Hepatocyte (in vitro differentiated cells): ENCODE measurements around the gene DENND2D.

Source experiments
- CTCF ChIP-seq: fragments of 200-600 bp; sonication (generic); IDR thresholded peaks from 2 replicates; pipeline ENCODE4 v1.5.1; 2016; ENCODE audit warnings: antibody characterized with exemption, mild to moderate bottlenecking; ENCODE audit not compliant: poor library complexity
- EZH2 ChIP-seq: fragments of 200-600 bp; sonication (generic); IDR thresholded peaks from 2 replicates; pipeline ENCODE4 v1.6.1; 2016; ENCODE audit warnings: antibody characterized with exemption, mild to moderate bottlenecking, borderline replicate concordance
- EZH2phosphoT487 ChIP-seq: fragments of 200-600 bp; sonication (generic); IDR thresholded peaks from one replicate; pipeline ENCODE4 v1.6.1; 2018; ENCODE audit warnings: antibody characterized with exemption, mild to moderate bottlenecking, low read depth, moderate library complexity; ENCODE audit not compliant: unreplicated experiment, severe bottlenecking

- TF ChIP-seq EZH2 = no peak
- no peak for TF ChIP-seq CTCF
- TF ChIP-seq EZH2phosphoT487 = no peak
Measured at GRCh38 chr1:111247125-111247838, 46.8 kb upstream of the DENND2D start.
